GM21360 (cell line): ENCODE measurements around the gene RAB41.
"Not testable (repeated sequence)": the region's sequence is repeated elsewhere in the genome, so short reads cannot be mapped to it uniquely, and the experiment has no call there.

Experiments
- ATAC-seq: cut with Tn5 transposase; IDR thresholded peaks from one replicate; pipeline ENCODE4 v1.9.1; 2021; ENCODE audit warnings: mild to moderate bottlenecking, moderate library complexity; ENCODE audit not compliant: unreplicated experiment

RAB41 gene

DNA sequence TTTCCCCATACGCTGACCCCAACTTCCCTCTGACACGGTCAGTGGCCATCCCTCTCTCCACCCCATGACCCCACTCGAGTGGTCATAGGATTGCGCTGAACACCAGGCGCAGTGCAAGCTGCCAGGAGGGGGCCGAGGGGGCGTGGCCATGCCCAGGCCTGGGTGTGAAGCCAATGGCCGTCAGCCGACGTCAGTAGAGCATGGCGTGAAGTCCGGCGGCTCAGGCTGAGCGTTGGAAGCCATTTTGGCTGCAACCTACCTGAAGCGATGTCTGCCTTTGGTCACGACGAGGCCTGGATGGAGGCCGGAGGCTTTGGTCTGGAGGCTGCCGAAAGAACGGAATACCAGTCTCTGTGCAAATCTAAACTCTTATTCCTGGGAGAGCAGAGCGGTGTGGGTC, at the start of gene RAB41:
Gene RAB41, plus strand, starts transcription at position 222 of the 400 bp plus-strand sequence. Its CDS starts 46 bp downstream, at position 268.
- no peak for ATAC-seq

DNA sequence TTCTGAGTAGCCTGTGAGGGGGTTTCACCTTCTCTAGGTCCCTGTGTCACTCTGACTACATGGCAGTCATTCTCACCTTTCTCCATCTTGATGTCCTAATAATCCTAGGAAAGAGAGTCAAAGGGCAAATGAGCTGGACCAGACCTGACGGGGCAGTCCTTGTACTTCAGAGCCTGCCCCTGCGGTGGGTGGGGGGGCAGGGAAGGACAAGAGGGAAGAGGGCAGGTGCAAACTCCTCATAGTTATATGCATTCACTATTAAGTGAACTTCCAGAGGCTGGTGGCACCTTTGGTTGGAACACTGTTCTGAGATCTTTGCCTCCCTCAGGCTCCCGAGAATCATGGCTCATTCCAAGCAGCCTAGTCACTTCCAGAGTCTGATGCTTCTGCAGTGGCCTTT, 47.6 kb upstream of the RAB41 start, which contains the start of gene AWAT1:
Gene AWAT1, plus strand, starts transcription at position 301 of the 400 bp plus-strand sequence. Its CDS starts 41 bp downstream, at position 342.
- no peak for ATAC-seq

DNA sequence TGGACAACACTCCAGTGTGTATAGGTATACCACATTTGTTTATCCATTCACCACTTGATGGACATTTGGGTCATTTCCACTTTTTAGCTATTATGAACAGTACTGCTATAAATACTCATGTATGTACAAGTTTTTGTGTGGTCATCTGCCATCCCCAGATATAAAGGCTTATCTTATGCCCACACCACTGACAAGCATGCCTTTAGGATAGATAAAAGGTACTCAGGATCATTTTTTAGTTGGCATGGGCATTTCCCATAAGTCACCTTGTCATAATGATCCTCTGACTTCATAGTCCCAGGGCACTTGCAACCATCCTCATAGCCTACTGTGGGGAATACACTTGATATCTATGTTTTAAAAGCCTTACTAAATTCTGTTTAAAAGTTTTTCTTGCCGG, 41.2 kb upstream of the RAB41 start:
- ATAC-seq, result no peak

DNA sequence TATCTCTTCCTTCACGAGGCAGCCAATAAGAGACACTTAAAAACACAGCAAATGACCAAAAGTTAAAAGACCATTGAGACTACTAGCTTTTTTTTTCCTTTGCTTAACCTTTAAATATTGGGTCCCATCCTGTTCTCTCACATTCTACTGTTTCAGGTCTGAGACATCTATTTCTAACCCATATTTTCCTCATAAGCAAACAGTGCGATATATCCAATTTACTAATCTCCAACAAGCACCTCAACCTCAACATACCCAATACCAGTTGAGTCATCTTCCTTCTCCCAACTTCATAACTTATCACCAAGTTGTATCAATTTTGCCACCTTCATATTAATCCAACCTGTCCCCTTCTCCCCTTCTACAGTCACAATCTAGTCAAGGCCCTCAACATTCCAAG, 40.5 kb upstream of the RAB41 start:
- no peak for ATAC-seq

DNA sequence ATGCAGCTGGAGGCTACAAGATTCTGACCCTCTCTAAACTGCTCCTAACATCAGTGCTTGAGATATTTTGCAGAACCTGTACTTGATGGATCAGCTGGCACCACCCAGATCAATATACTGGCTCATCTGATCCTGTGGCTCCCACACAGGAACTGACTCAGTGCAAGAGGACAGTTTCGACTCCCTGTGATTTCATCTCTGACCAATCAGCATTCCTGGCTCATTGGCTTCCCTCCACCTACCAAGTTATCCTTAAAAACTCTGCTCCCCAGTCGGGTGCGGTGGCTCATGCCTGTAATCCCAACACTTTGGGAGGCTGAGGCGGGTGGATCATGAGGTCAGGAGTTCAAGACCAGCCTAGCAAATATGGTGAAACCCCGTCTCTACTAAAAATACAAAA, 38.4 kb upstream of the RAB41 start:
- ATAC-seq, result not testable (repeated sequence)

DNA sequence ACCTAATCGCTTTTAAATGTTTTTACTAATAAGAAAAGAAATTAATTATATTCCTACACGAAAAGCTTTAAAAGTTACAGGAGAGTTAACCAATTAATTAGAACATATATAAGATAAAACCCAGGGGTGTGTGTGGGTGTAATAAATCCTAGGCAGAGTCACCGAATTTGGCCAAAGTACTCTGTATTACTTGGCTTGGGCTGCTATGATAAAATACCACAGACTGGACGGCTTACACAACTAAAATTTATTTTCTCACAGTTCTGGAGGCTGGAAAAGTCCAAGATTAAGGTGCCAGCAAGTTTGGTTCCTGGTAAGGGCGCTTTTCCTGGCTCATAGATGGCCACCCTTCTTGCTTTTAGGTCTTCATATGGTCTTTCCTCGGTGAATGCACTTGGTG, 37.1 kb upstream of the RAB41 start:
- no peak for ATAC-seq

DNA sequence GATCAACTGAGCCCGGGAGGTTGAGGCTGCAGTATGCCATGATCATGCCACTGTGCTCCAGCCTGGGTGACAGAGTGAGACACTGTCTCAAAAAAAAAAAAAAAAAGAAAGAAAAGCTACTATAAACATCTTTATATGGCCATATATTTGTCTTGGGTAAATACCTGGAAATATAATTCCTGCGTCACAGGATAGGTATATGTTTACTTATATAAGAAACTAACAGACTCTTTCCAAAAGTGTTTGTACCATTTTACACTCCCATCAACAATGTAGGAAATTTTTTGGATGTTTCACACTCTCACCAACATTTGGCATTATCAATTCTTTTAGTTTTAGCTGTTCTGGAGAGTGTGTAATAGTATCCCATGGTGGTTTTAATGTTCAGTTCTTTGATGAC, 34.7 kb upstream of the RAB41 start:
- ATAC-seq, result no peak

DNA sequence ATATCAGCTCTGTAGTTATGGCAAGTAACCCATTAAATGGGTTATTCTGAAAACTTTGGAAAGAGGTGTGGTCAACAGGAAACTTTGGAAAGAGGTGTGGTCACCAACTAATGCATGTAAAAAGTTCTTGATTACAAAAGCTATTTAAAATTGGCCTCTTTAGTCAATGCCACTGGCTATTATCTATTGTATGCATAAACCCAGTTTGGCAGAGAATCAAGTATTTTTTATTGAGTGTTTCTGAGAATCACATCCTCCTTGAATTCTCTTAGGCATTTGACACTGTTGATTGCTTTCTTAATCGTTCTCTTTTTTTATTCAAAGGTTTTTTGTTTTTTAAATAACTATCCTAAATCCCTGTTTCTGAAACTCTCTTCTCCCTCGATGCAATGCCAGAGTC, 29.5 kb upstream of the RAB41 start:
- no peak for ATAC-seq

DNA sequence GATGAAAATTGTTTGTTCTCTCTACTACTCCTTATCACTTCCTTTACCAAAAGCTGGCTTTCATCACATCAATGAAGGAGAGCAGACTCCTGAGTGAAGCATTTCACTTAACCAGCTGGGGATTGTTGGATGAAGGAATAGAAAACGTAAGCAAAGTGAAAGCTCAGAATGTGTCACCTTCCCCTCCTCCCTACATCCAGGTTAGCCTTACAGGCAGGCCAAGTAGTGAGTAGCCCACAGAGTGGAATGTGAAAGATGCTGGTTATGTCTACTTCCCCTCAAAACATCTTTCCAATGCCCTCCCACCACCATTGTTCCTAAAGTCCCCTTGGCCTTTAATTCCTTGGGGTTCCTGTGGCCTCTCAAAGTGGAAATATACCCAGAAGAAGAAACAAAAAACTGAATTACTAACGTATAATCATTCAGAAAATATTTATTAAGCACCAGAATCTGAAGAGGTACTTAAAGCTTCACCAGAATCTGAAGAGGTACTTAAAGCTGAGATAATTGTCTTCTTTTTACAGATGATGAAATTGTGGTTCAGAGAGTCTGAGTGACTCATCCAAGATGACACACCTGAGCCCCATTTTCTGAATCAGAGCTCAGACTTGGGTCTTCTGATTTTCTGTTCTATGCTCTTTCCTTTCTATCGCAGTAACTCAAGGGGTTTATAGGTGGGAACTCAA, 28.5 kb upstream of the RAB41 start:
- no peak for ATAC-seq

DNA sequence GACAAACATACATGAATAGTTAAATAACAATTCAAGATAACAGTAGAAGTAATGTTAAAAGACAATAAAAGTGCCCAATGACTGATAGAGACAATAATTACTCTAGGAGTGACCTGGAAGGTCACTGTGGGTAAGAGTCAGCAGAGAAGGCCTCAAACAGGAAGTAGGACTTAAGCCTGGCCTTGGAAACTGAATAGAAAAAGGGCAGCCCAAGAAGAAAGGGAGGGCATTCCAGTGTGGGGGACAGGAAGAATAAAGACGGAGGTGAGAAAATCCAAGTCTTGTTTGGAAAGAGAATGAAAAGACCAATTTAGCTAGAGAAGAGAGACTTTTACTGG, 27.9 kb upstream of the RAB41 start:
- ATAC-seq, result no peak

DNA sequence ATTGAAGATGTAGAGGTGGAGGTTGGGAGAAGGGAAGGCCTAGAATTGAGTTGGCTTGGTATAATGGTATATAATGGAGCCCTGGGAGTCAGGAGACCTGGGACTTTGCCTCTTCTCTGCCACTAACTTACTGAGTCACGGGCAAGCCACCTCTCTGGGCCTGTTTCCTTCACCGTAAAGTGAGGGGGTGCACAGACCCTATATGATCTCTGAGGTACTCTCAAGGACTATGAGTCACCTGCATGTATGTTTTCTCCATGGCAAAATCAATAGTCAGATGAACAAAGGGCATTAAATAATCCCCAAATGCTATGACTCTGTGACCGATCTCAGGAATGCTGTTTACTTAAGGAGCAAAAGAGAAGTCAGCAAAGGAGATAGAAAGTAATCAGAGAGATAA, 27.1 kb upstream of the RAB41 start:
- ATAC-seq, result no peak

DNA sequence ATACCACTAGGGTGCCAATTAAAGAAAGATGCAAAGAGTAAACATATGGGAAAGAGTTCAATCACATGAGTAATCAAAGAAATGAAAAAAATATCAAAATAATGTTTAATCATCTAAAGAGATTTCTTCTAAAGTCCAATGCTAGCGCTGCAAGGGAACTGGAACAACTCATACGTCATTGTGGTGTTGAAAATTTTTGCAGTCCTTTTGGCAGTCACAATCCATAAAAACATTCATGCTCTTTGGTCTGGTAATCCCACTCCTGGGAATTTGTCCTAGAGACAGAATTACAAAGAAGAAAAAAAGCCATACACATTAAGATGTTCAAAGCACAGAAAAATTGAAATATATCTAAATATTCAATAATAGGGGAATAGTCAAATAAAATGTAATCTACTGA, 26.5 kb upstream of the RAB41 start:
- no peak for ATAC-seq

DNA sequence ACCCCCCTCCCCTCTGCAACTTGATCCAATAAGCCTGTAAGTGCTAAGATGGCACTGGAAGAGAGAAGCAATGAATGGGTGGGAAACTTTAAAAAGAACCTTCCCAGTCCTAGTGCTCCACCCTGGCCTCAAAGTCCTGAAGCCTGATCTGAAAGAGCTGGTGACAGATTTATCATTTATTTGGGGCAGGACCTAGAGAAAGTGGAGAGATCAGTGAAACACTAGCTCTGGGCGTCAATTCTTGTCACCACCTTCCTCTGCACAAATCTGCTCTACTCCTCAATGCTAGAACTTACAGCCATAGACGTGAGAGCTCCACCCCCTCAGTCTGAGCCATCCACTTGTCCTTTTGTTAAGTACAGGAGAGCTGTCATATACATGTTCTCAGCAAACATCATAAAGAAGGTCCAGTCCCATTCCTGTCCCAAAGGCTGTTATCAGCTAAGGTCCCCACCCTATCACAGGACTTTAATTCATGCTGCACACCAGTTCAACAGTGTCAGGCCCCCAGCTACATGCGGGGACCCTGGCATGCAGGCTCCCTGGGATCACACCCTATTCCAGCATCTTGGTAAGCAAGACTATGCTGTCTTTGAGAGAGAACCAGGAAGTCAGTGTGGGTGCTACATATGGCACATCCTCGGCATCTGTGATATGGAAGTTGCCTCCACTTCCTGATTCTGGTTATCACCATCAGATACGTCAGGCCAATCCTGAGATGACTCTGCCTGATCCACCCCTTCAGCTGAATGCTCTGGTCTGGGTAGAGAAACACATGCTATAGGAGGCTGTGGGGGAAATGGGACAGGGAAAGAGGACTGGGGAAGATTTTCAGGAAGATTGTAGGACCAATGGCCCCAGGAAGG, 24.3 kb upstream of the RAB41 start:
- ATAC-seq, result no peak

DNA sequence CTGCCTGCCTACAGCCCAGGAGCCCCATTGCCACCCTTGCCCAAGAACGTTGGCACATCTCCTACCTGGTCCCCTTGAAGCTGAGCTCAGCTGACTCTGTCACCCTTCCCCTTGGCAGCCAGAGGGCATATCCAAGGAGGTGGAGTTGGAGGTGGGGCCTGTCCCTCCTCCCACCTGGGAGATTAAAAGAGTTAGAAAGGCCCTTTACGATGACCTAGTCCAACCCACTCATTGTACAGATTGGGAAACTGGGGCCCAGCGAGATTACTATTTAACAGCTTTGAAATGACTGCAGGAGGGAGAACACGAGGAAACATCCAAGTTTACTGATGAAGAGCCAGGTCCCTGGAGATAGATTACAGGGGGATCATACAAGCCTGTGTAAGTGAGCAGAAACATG, 21.9 kb upstream of the RAB41 start, which contains the start of gene P2RY4:
Gene P2RY4, minus strand, starts transcription at position 101 of the 400 bp plus-strand sequence. CDS start 580 bp downstream, outside the sequence.
- no peak for ATAC-seq

DNA sequence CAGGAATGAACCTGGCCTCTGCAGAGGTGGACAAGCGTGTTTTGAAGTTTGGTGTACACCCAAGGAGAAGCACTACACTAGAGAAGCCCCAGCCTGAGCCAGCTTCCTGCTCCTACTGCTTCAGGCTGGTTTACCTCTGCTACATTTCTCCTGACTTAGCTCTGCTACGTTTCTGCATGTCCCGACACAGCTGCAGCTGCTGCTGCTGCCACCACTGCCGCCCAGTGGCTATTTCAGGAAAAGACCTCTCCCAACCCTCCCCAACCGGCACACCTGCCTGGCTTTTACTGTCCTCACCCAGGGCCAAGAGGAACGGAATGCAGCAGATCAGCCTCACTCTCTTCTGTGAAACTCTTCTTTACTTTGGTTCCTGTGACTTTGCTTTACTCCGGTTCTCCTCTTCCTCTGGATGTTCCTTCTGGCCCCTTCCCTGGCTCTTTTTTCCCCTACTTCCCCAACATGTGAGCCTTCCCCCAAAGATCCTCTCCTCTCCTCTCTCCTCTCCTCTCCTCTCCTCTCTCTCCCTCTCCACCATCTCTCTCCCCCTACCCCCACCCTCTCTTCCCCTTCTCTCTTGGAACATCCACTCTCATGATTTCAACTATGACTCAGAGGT, 18.9 kb upstream of the RAB41 start:
- ATAC-seq, result no peak

DNA sequence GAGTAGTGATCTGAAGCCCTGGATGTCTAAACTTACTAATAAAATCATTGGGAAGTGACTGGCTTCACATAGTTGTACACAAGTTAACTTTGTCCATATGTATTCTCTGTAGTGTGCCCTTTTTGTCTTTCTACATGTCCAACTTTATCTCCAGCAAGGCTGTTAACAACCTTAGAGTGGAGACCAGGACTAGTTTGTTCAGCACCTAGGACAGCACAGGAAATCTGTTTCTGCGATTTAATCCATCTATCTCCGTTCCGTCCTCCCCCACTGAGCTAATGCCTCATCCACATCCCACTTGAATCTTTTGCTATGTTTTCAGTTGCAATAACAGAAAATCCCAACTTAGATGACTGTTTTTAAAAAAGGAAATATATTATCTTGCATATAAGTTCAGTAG, 17.2 kb upstream of the RAB41 start:
- no peak for ATAC-seq

DNA sequence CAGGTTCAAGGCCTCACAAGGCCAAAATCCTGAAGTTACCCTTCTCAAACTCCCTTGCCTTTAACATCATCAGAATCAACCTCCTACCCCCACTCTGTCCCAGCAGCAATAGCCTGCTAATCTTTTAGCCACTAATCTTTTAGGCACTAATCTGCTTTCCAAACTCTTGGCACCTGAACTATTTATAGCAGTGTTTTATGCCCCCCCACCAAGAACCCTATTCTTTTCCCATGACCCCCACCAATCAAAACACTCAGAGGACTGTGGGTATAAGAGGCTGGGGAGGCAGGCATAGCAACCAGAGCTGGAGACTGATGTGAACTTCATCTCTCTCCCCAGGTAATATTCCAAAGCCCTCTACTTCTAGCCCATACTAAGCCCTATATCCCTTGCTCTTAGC, 13.9 kb upstream of the RAB41 start, which contains the start of gene ARR3:
Gene ARR3, plus strand, starts transcription at position 301 of the 400 bp plus-strand sequence. CDS start 1,052 bp downstream, outside the sequence.
- no peak for ATAC-seq

DNA sequence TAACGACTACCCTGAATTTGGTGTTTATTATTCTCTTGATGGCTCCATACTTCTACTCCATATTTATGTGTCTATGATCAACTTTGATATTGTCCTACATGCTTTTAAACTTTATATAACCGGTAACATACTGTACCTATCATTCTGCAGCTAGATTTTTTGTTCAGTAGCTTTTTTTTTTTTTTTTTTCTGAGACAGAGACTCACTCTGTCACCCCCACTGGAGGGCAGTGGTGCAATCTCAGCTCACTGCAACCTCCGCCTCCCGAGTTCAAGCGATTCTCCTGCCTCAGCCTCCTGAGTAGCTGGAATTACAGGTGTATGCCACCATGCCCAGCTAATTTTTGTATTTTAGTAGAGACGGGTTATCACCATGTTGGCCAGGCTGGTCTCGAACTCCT, 7.9 kb upstream of the RAB41 start:
- not testable (repeated sequence) for ATAC-seq

DNA sequence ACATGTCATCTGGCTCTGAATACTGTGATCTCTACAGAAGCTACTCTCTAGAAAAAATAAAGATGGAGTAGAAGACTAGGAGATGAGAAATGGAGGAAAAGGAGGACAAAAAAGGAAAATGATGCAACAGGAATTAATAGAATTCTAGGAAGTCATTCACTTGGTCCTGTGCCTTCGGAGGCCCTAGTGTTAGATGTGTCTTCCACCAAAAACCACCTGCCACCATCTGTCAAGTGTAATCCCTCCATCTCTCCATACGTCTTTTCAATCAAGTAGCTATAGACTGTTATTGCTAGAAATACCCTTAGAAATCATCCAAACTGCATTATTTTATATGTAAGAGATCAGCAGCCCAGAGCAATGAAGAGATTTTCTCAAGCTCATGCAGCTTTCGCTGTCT, 2.9 kb upstream of the RAB41 start:
- ATAC-seq, result no peak

DNA sequence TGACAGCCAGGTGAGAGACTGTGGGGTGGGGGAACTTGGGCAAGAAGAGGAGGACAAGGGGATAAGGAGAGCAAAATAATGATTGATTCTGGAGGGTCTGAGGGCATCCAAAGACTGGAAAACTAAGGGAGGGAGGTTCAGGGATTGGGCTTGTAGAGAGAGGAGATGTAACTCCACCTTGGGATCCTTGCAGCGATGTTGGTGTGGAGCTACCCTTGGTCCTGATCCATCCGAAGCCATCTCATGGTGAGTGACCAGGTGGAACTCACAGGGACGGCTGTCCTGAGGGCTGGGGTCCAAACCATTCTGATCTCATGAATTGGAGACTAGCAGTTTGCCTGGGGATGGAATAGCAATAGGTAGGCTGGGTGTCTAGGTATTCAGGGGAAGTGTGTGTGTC, 1.4 kb upstream of the RAB41 start:
- no peak for ATAC-seq

DNA sequence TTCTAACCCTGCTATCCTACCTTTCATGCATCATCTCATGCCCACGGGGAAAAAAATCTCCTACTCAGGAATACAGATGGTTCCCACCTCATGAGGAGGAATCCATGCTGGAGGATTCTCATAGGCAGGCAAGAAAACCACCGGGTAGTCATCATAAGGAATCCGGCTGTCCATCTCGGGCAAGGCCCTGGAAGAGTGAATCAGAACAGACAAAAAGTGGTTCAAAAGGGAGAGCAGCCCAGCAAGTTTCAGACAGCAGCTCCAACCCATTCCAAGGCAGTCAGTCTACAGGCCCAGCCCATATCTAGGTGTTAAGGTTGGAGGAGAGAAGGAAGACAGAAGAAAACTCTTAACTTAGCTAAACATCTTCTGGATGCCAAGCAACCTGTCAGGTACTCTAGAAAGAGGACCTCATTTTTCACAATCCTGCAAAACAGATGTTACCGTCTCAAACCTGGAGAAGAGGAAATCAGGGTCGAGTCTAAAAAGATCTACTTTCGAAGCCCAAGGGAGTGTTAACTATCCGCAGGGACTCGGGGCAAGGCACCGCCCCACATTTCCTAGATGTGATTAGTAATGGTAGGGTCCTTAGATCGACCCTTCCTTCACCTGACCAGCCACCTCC, 7.3 kb downstream of the RAB41 start:
- no peak for ATAC-seq
